WTC11 (cell line): ENCODE results near the gene SGPL1. TPM values are rescaled to one million over a fixed set of nuclear protein-coding genes. Genes with fewer than 3 reads are reported as not detected.
"Not testable (repeated sequence)": the region's sequence is repeated elsewhere in the genome, so short reads cannot be mapped to it uniquely, and the experiment has no call there.

Source experiments
- ATAC-seq: fragments of 200-7000 bp; cut with Tn5 transposase; 2 replicates; pipeline ENCODE4 v1.10.0; 2021; ENCODE audit warnings: mild to moderate bottlenecking, moderate library complexity
- CTCF ChIA-PET: fragments of 300-600 bp; sonication (Branson Sonifier 250); formaldehyde crosslinking; loops from one replicate; lab custom pipeline; 2021; ENCODE audit warnings: antibody characterized with exemption; lab: Charles Lee
- POLR2A ChIA-PET: fragments of 350-600 bp; sonication (Branson Sonifier 250); formaldehyde crosslinking; loops from one replicate; lab custom pipeline; 2021; ENCODE audit warnings: antibody characterized with exemption; lab: Charles Lee
- DNase-seq: peaks from one replicate; pipeline ENCODE4 v3.0.0; 2021; ENCODE audit warnings: low spot score
- H3K27ac Mint-ChIP-seq: 2 replicates; pipeline ENCODE4 v1.8.0; 2021; ENCODE audit warnings: mixed read lengths
- H3K27me3 Mint-ChIP-seq: 2 replicates; pipeline ENCODE4 v1.8.0; 2021; ENCODE audit warnings: low read depth, mild to moderate bottlenecking, moderate library complexity, mixed read lengths
- H3K36me3 Mint-ChIP-seq: 2 replicates; pipeline ENCODE4 v1.8.0; 2021; ENCODE audit warnings: mixed read lengths
- H3K4me1 Mint-ChIP-seq: 2 replicates; pipeline ENCODE4 v1.8.0; 2022; ENCODE audit warnings: mixed read lengths
- H3K4me3 Mint-ChIP-seq: 2 replicates; pipeline ENCODE4 v1.8.0; 2021; ENCODE audit warnings: mild to moderate bottlenecking, moderate library complexity, mixed read lengths
- H3K9me3 Mint-ChIP-seq: 2 replicates; pipeline ENCODE4 v1.8.0; 2021; ENCODE audit warnings: mixed read lengths
- ARID4B ChIP-seq: sonication (generic); formaldehyde crosslinking; IDR thresholded peaks from 2 replicates; pipeline ENCODE4 v1.8.0; 2023; ENCODE audit warnings: missing genetic modification reagents, mild to moderate bottlenecking, borderline replicate concordance
- EMX1 ChIP-seq: fragments of 250-450 bp; sonication (Bioruptor Pico); IDR thresholded peaks from 2 replicates; pipeline ENCODE4 v1.8.0; 2021; ENCODE audit warnings: mild to moderate bottlenecking
- ESRRA ChIP-seq: sonication (generic); formaldehyde crosslinking; IDR thresholded peaks from 2 replicates; pipeline ENCODE4 v1.8.1; 2022; ENCODE audit warnings: mild to moderate bottlenecking, missing genetic modification reagents, borderline replicate concordance
- MXD4 ChIP-seq: fragments of 250-450 bp; sonication (Bioruptor Pico); IDR thresholded peaks from 2 replicates; pipeline ENCODE4 v1.8.0; 2021; ENCODE audit warnings: mild to moderate bottlenecking, moderate library complexity, borderline replicate concordance
- ZBTB43 ChIP-seq: sonication (generic); formaldehyde crosslinking; IDR thresholded peaks from 2 replicates; pipeline ENCODE4 v1.8.1; 2023; ENCODE audit warnings: mild to moderate bottlenecking, missing genetic modification reagents
- ZNF121 ChIP-seq: sonication (generic); formaldehyde crosslinking; IDR thresholded peaks from 2 replicates; pipeline ENCODE4 v1.8.0; 2023; ENCODE audit warnings: missing genetic modification reagents
- ZNF138 ChIP-seq: sonication (generic); formaldehyde crosslinking; conservative IDR thresholded peaks from 2 replicates; pipeline ENCODE4 v1.8.1; 2022; ENCODE audit warnings: mild to moderate bottlenecking, moderate library complexity, missing genetic modification reagents
- ZNF232 ChIP-seq: sonication (generic); formaldehyde crosslinking; IDR thresholded peaks from 2 replicates; pipeline ENCODE4 v1.8.0; 2022; ENCODE audit warnings: mild to moderate bottlenecking, missing genetic modification reagents
- ZNF671 ChIP-seq: fragments of 250-450 bp; sonication (Bioruptor Pico); IDR thresholded peaks from 2 replicates; pipeline ENCODE4 v1.8.0; 2021; ENCODE audit warnings: mild to moderate bottlenecking
- total RNA-seq: library from RNA; stranded (reverse); gene quantifications from 3 replicates; pipeline ENCODE4 v1.2.3, GENCODE V29; 2021
- TF ChIP-seq, protein P1 (sequence below): sonication (generic); formaldehyde crosslinking; IDR thresholded peaks from 2 replicates; pipeline ENCODE4 v1.8.0; 2022; ENCODE audit warnings: mild to moderate bottlenecking, missing genetic modification reagents
- TF ChIP-seq, protein P2 (sequence below): sonication (generic); formaldehyde crosslinking; IDR thresholded peaks from 2 replicates; pipeline ENCODE4 v1.8.0; 2022; ENCODE audit warnings: missing genetic modification reagents

SGPL1 gene
- total RNA-seq, 1 experiment from 2014 or later = 44.6 TPM

DNA sequence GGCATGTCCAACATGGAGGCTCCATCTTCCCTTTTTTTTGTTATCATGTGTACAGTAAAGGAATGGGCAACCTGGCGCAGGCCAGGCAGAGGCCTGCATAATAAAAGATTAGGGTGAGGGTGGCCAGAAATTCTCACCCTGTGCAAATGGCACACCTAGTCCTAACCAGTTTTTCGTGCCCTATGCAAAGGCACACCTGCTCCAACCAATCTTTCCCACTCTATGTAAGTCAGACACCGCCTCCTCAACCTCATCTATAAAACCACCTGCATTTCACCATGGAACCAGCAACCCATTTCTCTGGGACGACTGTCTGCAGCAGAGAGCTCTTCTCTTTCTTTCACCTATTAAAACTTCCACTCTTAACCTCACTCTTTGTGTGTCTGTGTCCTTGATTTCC lies 46.6 kb upstream of the SGPL1 start:
- no peak for ATAC-seq
- DNase-seq = no peak
- ChIA-PET POLR2A (no interaction called here), CTCF (no interaction called here)
- peaks cover 22% of the 10 kb centered on the region for H3K36me3 Mint-ChIP-seq
- H3K9me3 Mint-ChIP-seq = peaks cover 33% of the 10 kb centered on the region
- peaks cover 6% of the 10 kb centered on the region for H3K27me3 Mint-ChIP-seq
- no peak overlapping the region for H3K4me3 Mint-ChIP-seq
- H3K4me1 Mint-ChIP-seq = no peaks in the 10 kb centered on the region
- no peak for TF ChIP-seq ZBTB43 (CRISPR knock-in tag)
- no peak overlapping the region for H3K27ac Mint-ChIP-seq

DNA sequence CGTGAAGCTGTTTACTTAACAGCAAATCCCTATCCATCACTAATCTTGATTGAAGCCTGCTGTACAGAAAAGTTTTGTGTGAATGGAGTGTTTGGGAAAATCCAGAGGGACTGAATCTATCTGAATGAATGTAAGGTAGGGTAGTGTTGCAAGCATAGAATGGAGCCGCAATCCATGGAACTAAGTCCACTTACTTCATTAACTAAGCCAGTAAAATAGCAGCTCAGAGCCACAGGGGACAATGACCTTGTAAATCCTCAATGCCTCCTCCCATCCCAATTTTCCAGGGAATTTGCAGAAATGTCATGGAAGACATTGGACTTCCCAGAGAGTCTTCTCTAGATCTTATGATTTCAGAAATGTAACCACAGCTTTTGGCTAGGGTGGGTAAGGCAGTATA lies 45.7 kb upstream of the SGPL1 start:
- ChIA-PET POLR2A (no interaction called here), CTCF (no interaction called here)
- Mint-ChIP-seq H3K4me1 (no peaks in the 10 kb centered on the region), H3K4me3 (no peak overlapping the region), H3K9me3 (peaks cover 29% of the 10 kb centered on the region), H3K27me3 (peaks cover 6% of the 10 kb centered on the region), H3K36me3 (peaks cover 20% of the 10 kb centered on the region), H3K27ac (no peak overlapping the region)
- DNase-seq = no peak
- ATAC-seq = no peak
- TF ChIP-seq, protein P1, sequence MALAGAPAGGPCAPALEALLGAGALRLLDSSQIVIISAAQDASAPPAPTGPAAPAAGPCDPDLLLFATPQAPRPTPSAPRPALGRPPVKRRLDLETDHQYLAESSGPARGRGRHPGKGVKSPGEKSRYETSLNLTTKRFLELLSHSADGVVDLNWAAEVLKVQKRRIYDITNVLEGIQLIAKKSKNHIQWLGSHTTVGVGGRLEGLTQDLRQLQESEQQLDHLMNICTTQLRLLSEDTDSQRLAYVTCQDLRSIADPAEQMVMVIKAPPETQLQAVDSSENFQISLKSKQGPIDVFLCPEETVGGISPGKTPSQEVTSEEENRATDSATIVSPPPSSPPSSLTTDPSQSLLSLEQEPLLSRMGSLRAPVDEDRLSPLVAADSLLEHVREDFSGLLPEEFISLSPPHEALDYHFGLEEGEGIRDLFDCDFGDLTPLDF (CRISPR knock-in tag) = no peak
- no peak for TF ChIP-seq ARID4B (CRISPR knock-in tag)
- TF ChIP-seq ZNF121 = no peak
- TF ChIP-seq ESRRA (CRISPR knock-in tag) = no peak
- TF ChIP-seq, protein P2, sequence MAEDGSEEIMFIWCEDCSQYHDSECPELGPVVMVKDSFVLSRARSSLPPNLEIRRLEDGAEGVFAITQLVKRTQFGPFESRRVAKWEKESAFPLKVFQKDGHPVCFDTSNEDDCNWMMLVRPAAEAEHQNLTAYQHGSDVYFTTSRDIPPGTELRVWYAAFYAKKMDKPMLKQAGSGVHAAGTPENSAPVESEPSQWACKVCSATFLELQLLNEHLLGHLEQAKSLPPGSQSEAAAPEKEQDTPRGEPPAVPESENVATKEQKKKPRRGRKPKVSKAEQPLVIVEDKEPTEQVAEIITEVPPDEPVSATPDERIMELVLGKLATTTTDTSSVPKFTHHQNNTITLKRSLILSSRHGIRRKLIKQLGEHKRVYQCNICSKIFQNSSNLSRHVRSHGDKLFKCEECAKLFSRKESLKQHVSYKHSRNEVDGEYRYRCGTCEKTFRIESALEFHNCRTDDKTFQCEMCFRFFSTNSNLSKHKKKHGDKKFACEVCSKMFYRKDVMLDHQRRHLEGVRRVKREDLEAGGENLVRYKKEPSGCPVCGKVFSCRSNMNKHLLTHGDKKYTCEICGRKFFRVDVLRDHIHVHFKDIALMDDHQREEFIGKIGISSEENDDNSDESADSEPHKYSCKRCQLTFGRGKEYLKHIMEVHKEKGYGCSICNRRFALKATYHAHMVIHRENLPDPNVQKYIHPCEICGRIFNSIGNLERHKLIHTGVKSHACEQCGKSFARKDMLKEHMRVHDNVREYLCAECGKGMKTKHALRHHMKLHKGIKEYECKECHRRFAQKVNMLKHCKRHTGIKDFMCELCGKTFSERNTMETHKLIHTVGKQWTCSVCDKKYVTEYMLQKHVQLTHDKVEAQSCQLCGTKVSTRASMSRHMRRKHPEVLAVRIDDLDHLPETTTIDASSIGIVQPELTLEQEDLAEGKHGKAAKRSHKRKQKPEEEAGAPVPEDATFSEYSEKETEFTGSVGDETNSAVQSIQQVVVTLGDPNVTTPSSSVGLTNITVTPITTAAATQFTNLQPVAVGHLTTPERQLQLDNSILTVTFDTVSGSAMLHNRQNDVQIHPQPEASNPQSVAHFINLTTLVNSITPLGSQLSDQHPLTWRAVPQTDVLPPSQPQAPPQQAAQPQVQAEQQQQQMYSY (CRISPR knock-in tag) = no peak
- no peak for TF ChIP-seq EMX1 (CRISPR knock-in tag)
- TF ChIP-seq MXD4 = no peak
- no peak for TF ChIP-seq ZNF232 (CRISPR knock-in tag)
- no peak for TF ChIP-seq ZNF138
- TF ChIP-seq ZNF671 (CRISPR knock-in tag) = no peak

DNA sequence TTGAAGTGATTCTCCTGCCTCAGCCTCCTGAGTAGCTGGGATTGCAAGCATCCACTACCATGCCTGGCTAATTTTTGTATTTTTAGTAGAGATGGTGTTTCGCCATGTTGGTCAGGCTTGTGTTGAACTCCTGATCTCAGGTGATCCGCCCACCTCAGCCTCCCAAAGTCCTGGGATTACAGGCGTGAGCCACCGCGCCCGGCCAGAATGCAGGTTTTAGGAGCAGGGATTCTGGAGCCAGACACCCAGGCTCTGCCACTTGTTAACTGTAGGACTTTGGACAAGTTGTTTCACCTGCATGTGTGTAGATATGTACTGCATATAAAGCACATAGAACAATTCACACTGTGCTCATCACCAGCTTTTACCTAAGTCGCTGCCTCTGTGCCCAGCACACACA lies 45.2 kb upstream of the SGPL1 start:
- ATAC-seq, H3K4me1 Mint-ChIP-seq, H3K27ac Mint-ChIP-seq, H3K4me3 Mint-ChIP-seq, H3K27me3 Mint-ChIP-seq, DNase-seq, CTCF ChIA-PET, POLR2A ChIA-PET: not testable (repeated sequence)
- peaks cover 15% of the 10 kb centered on the region for H3K36me3 Mint-ChIP-seq
- peaks cover 24% of the 10 kb centered on the region for H3K9me3 Mint-ChIP-seq
